OCI-LY1 (cell line): ENCODE data around the gene TM9SF4.
"Not testable (repeated sequence)": the region's sequence is repeated elsewhere in the genome, so short reads cannot be mapped to it uniquely, and the experiment has no call there.

Experiments used
- CTCF ChIP-seq: fragments of 200-600 bp; sonication (generic), shearing (Covaris generic); IDR thresholded peaks from 2 replicates; pipeline ENCODE4 v1.5.1; 2017; ENCODE audit warnings: mild to moderate bottlenecking, antibody characterized with exemption, low read length, moderate library complexity, mixed read lengths
- EZH2 ChIP-seq: fragments of 200-600 bp; sonication (generic), shearing (Covaris generic); IDR thresholded peaks from 2 replicates; pipeline ENCODE4 v1.8.0; 2017; ENCODE audit warnings: borderline replicate concordance, mixed run types, mild to moderate bottlenecking, antibody characterized with exemption, low read length, moderate library complexity, mixed read lengths

GRCh38 chr20:32196613-32197012 is 87.1 kb downstream of the TM9SF4 start:
- TF ChIP-seq CTCF, EZH2: not testable (repeated sequence)
